Measurements from ENCODE around the gene HEPHL1.

Gene HEPHL1

DNA sequence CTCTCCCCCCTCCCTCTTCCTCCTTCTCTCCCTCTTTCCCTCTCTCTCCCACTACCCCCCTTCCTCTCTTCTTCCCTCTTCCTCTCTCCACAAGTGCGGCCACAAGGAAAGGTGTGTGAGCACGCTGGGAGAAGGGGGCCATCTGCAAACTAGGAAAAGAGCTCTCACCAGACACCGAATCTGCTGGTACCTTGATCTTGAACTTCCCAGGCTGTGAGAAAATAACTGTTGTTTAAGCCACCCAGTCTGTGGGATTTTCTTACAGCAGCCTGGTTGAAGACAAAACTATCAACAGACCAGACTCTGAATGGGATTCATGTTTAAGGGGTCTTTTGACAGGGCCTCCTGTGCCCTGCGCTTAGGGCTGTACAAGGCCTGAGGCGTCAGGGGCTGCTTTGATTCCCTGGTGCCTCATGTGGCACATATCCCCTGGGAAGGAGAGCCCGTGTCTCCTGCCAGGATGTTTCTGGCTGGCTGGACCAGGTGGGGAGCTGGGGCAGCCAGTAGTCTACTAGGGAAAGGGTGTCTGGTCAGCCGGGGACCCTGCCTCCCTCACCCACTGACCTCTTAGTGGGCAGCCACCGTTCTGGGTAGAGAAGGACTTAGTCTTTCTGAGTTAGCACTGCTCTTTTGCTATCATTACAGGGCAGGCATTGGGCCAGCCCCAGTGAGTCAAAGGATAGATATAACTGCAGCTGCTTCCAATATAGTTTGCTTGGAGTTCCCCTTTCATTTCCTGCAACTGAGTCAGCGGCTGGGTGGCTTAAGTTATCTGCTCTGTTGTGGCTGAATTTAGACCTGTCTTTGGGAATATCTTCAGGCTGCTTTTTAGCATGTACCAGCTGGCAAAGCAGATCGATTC, 113.7 kb downstream of the HEPHL1 start:
- H3K4me2 ChIP-seq (ENCODE audit: insufficient read depth, low read length): peak overlapping the region; percentile 9; the same call in 1 of the 2 replicates
- no peaks in the 10 kb centered on the region for H3K27me3 ChIP-seq (ENCODE audit: insufficient read depth, low read length, poor library complexity)
- no peaks in the 10 kb centered on the region for H3K9me3 ChIP-seq (ENCODE audit: insufficient read depth, low read length, severe bottlenecking)
- no peak overlapping the region for H3K4me3 ChIP-seq (ENCODE audit: low read depth in 1 of 2, low read length in 2 of 2)
- TF ChIP-seq EZH2 (IDR thresholded peaks at IDR 0.05; ENCODE audit: borderline replicate concordance, low read depth, low read length, severe bottlenecking): no peak
- TF ChIP-seq, protein P1, sequence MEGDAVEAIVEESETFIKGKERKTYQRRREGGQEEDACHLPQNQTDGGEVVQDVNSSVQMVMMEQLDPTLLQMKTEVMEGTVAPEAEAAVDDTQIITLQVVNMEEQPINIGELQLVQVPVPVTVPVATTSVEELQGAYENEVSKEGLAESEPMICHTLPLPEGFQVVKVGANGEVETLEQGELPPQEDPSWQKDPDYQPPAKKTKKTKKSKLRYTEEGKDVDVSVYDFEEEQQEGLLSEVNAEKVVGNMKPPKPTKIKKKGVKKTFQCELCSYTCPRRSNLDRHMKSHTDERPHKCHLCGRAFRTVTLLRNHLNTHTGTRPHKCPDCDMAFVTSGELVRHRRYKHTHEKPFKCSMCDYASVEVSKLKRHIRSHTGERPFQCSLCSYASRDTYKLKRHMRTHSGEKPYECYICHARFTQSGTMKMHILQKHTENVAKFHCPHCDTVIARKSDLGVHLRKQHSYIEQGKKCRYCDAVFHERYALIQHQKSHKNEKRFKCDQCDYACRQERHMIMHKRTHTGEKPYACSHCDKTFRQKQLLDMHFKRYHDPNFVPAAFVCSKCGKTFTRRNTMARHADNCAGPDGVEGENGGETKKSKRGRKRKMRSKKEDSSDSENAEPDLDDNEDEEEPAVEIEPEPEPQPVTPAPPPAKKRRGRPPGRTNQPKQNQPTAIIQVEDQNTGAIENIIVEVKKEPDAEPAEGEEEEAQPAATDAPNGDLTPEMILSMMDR (IDR thresholded peaks at IDR 0.05; ENCODE audit: borderline replicate concordance, extremely low read depth, low read length, poor library complexity, severe bottlenecking): no peak
- peaks cover 94% of the 10 kb centered on the region for H3K79me2 ChIP-seq (ENCODE audit: insufficient read depth, low read length)
- peaks cover 63% of the 10 kb centered on the region for H4K20me1 ChIP-seq (ENCODE audit: insufficient read depth, low read length)
- H3K27ac ChIP-seq (ENCODE audit: low read length): no peak overlapping the region
- DNase-seq (no peak), ATAC-seq (ENCODE audit: insufficient read depth, low read depth) (no peak)
- no peak overlapping the region for H2AFZ ChIP-seq (ENCODE audit: low read depth, low read length)
- H3K36me3 ChIP-seq (ENCODE audit: insufficient read depth, low read length): no peaks in the 10 kb centered on the region
- no peak overlapping the region for H3K9ac ChIP-seq (ENCODE audit: low read depth, low read length)
- peaks cover 38% of the 10 kb centered on the region for H3K4me1 ChIP-seq (ENCODE audit: insufficient read depth, low read length)

DNA sequence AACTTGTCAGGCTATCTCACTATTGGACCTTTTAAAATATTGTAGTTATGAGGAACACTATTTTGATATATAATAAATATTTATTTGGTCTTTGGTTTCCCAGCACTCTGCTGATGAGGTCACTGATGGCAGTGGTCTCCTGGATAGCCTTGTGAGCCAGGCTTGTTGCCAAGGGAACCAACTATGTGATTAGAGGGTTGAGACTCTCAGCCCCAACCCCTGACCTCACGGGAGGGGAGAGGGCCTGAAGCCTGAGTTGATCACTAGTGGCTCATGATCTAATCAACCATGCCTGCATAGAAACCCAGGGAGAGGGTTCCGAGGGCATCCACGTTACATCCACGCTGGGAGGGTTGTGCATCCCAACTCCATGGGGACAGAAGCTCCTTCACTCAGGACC, 118.3 kb downstream of the HEPHL1 start:
- no peak overlapping the region for H3K27ac ChIP-seq (ENCODE audit: low read length)
- H2AFZ ChIP-seq (ENCODE audit: low read depth, low read length): no peak overlapping the region
- no peaks in the 10 kb centered on the region for H3K9me3 ChIP-seq (ENCODE audit: insufficient read depth, low read length, severe bottlenecking)
- H3K4me2 ChIP-seq (ENCODE audit: insufficient read depth, low read length): no peak overlapping the region
- no peaks in the 10 kb centered on the region for H3K4me1 ChIP-seq (ENCODE audit: insufficient read depth, low read length)
- TF ChIP-seq, protein P1 (IDR thresholded peaks at IDR 0.05; ENCODE audit: borderline replicate concordance, extremely low read depth, low read length, poor library complexity, severe bottlenecking): no peak
- TF ChIP-seq EZH2 (IDR thresholded peaks at IDR 0.05; ENCODE audit: borderline replicate concordance, low read depth, low read length, severe bottlenecking): no peak
- DNase-seq: no peak
- no peak overlapping the region for H3K4me3 ChIP-seq (ENCODE audit: low read depth in 1 of 2, low read length in 2 of 2)
- H3K79me2 ChIP-seq (ENCODE audit: insufficient read depth, low read length): peaks cover 94% of the 10 kb centered on the region
- H3K36me3 ChIP-seq (ENCODE audit: insufficient read depth, low read length): no peaks in the 10 kb centered on the region
- H3K27me3 ChIP-seq (ENCODE audit: insufficient read depth, low read length, poor library complexity): no peaks in the 10 kb centered on the region
- no peak overlapping the region for H3K9ac ChIP-seq (ENCODE audit: low read depth, low read length)
- no peak for ATAC-seq (ENCODE audit: insufficient read depth, low read depth)
- H4K20me1 ChIP-seq (ENCODE audit: insufficient read depth, low read length): peaks cover 62% of the 10 kb centered on the region

DNA sequence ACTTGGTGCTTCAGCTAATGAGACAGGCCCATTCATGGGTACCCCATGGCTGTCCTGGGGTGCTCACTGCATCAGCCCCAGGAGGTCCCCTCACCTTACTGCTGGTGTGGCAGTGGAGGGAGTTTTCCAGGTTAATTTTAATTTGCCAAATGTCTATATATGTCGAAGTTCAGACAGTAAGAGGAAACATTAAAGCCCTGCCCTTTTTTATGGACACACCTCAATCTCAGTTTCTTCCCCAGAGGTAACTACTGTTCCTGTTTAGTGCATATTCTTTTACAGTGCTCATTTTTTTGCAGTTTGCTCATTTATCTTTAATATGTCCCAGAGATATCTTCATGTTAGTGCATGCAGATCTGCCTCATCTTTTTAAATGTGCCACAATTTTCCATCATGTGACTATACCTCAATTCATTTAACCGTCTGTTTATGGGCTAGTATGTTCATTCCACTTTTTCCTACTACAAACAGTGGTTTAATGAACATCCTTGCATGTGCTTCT, 119.1 kb downstream of the HEPHL1 start:
- no peak overlapping the region for H3K9ac ChIP-seq (ENCODE audit: low read depth, low read length)
- no peak overlapping the region for H2AFZ ChIP-seq (ENCODE audit: low read depth, low read length)
- ATAC-seq (ENCODE audit: insufficient read depth, low read depth): no peak
- TF ChIP-seq EZH2 (IDR thresholded peaks at IDR 0.05; ENCODE audit: borderline replicate concordance, low read depth, low read length, severe bottlenecking): no peak
- TF ChIP-seq, protein P1 (IDR thresholded peaks at IDR 0.05; ENCODE audit: borderline replicate concordance, extremely low read depth, low read length, poor library complexity, severe bottlenecking): no peak
- H3K4me2 ChIP-seq (ENCODE audit: insufficient read depth, low read length): no peak overlapping the region
- H4K20me1 ChIP-seq (ENCODE audit: insufficient read depth, low read length): peaks cover 62% of the 10 kb centered on the region
- DNase-seq: no peak
- H3K9me3 ChIP-seq (ENCODE audit: insufficient read depth, low read length, severe bottlenecking): no peaks in the 10 kb centered on the region
- no peak overlapping the region for H3K4me3 ChIP-seq (ENCODE audit: low read depth in 1 of 2, low read length in 2 of 2)
- no peaks in the 10 kb centered on the region for H3K27me3 ChIP-seq (ENCODE audit: insufficient read depth, low read length, poor library complexity)
- peaks cover 94% of the 10 kb centered on the region for H3K79me2 ChIP-seq (ENCODE audit: insufficient read depth, low read length)
- no peaks in the 10 kb centered on the region for H3K4me1 ChIP-seq (ENCODE audit: insufficient read depth, low read length)
- H3K27ac ChIP-seq (ENCODE audit: low read length): no peak overlapping the region
- no peaks in the 10 kb centered on the region for H3K36me3 ChIP-seq (ENCODE audit: insufficient read depth, low read length)
